ENCODE data around the gene PRKCB. TPM values are rescaled to one million over a fixed set of nuclear protein-coding genes. Genes with fewer than 3 reads are reported as not detected.

Gene PRKCB
- total and polyA plus RNA-seq, 9 donors: 1.2 to 4.5 (median 1.6) TPM

- no peak overlapping the region for H3K4me3 ChIP-seq (ENCODE audit: low read length)
- 86% methylated on average over 6 of the region's 9 CpGs for WGBS (ENCODE audit: insufficient coverage)
- H3K36me3 ChIP-seq (ENCODE audit: control insufficient read depth, insufficient read depth, low read length): no peaks in the 10 kb centered on the region
- no peaks in the 10 kb centered on the region for H3K27me3 ChIP-seq (ENCODE audit: control insufficient read depth, insufficient read depth, low read length)
- H3K9me3 ChIP-seq (replicated peaks; ENCODE audit: control insufficient read depth, low read depth, low read length): no peaks in the 10 kb centered on the region
- no peak for DNase-seq
- H3K4me1 ChIP-seq (ENCODE audit: control insufficient read depth, insufficient read depth, low read length): no peaks in the 10 kb centered on the region
- no peak overlapping the region for H3K27ac ChIP-seq (ENCODE audit: low read length)
Measured at GRCh38 chr16:24166661-24167528, 331.1 kb downstream of the PRKCB start.

GRCh38 chr16:24168856-24169255, 333.1 kb downstream of the PRKCB start:
- H3K27me3 ChIP-seq (ENCODE audit: control insufficient read depth, insufficient read depth, low read length): no peaks in the 10 kb centered on the region
- WGBS (ENCODE audit: insufficient coverage): no CpG with 5 or more reads among the region's 3 CpGs
- H3K36me3 ChIP-seq (ENCODE audit: control insufficient read depth, insufficient read depth, low read length): no peaks in the 10 kb centered on the region
- no peaks in the 10 kb centered on the region for H3K9me3 ChIP-seq (replicated peaks; ENCODE audit: control insufficient read depth, low read depth, low read length)
- H3K27ac ChIP-seq (ENCODE audit: low read length): no peak overlapping the region
- no peaks in the 10 kb centered on the region for H3K4me1 ChIP-seq (ENCODE audit: control insufficient read depth, insufficient read depth, low read length)
- DNase-seq: no peak
- no peak overlapping the region for H3K4me3 ChIP-seq (ENCODE audit: low read length)

- no peaks in the 10 kb centered on the region for H3K9me3 ChIP-seq (replicated peaks; ENCODE audit: control insufficient read depth, low read depth, low read length)
- H3K27me3 ChIP-seq (ENCODE audit: control insufficient read depth, insufficient read depth, low read length): no peaks in the 10 kb centered on the region
- H3K36me3 ChIP-seq (ENCODE audit: control insufficient read depth, insufficient read depth, low read length): no peaks in the 10 kb centered on the region
- no CpG with 5 or more reads among the region's 5 CpGs for WGBS (ENCODE audit: insufficient coverage)
- no peaks in the 10 kb centered on the region for H3K4me1 ChIP-seq (ENCODE audit: control insufficient read depth, insufficient read depth, low read length)
- no peak overlapping the region for H3K4me3 ChIP-seq (ENCODE audit: low read length)
- no peak for DNase-seq
- H3K27ac ChIP-seq (ENCODE audit: low read length): no peak overlapping the region
Measured at GRCh38 chr16:24170407-24170806, 334.6 kb downstream of the PRKCB start.

- no peaks in the 10 kb centered on the region for H3K4me1 ChIP-seq (ENCODE audit: control insufficient read depth, insufficient read depth, low read length)
- no peak for DNase-seq
- no peaks in the 10 kb centered on the region for H3K27me3 ChIP-seq (ENCODE audit: control insufficient read depth, insufficient read depth, low read length)
- H3K27ac ChIP-seq (ENCODE audit: low read length): no peak overlapping the region
- no peaks in the 10 kb centered on the region for H3K9me3 ChIP-seq (replicated peaks; ENCODE audit: control insufficient read depth, low read depth, low read length)
- no peak overlapping the region for H3K4me3 ChIP-seq (ENCODE audit: low read length)
- 90% methylated on average over 4 of the region's 7 CpGs for WGBS (ENCODE audit: insufficient coverage)
- no peaks in the 10 kb centered on the region for H3K36me3 ChIP-seq (ENCODE audit: control insufficient read depth, insufficient read depth, low read length)
Measured at GRCh38 chr16:24174504-24174903, 338.7 kb downstream of the PRKCB start.

- no peaks in the 10 kb centered on the region for H3K4me1 ChIP-seq (ENCODE audit: control insufficient read depth, insufficient read depth, low read length)
- no peak overlapping the region for H3K4me3 ChIP-seq (ENCODE audit: low read length)
- no peaks in the 10 kb centered on the region for H3K9me3 ChIP-seq (replicated peaks; ENCODE audit: control insufficient read depth, low read depth, low read length)
- no peak for DNase-seq
- H3K27ac ChIP-seq (ENCODE audit: low read length): no peak overlapping the region
- H3K36me3 ChIP-seq (ENCODE audit: control insufficient read depth, insufficient read depth, low read length): no peaks in the 10 kb centered on the region
- 100% methylated on average over 2 of the region's 3 CpGs for WGBS (ENCODE audit: insufficient coverage)
- no peaks in the 10 kb centered on the region for H3K27me3 ChIP-seq (ENCODE audit: control insufficient read depth, insufficient read depth, low read length)
Measured at GRCh38 chr16:24174957-24175356, 339.2 kb downstream of the PRKCB start.

- no peaks in the 10 kb centered on the region for H3K9me3 ChIP-seq (replicated peaks; ENCODE audit: control insufficient read depth, low read depth, low read length)
- H3K36me3 ChIP-seq (ENCODE audit: control insufficient read depth, insufficient read depth, low read length): no peaks in the 10 kb centered on the region
- DNase-seq: peak; percentile 2
- H3K27me3 ChIP-seq (ENCODE audit: control insufficient read depth, insufficient read depth, low read length): no peaks in the 10 kb centered on the region
- no peak overlapping the region for H3K4me3 ChIP-seq (ENCODE audit: low read length)
- no peak overlapping the region for H3K27ac ChIP-seq (ENCODE audit: low read length)
- no peaks in the 10 kb centered on the region for H3K4me1 ChIP-seq (ENCODE audit: control insufficient read depth, insufficient read depth, low read length)
- WGBS (ENCODE audit: insufficient coverage): no CpG with 5 or more reads among the region's 4 CpGs
Measured at GRCh38 chr16:24178496-24178895, 342.7 kb downstream of the PRKCB start.

GRCh38 chr16:24180451-24180850, 344.7 kb downstream of the PRKCB start:
- no peak overlapping the region for H3K27ac ChIP-seq (ENCODE audit: low read length)
- H3K36me3 ChIP-seq (ENCODE audit: control insufficient read depth, insufficient read depth, low read length): no peaks in the 10 kb centered on the region
- WGBS (ENCODE audit: insufficient coverage): 84% methylated on average over 6 of the region's 8 CpGs
- no peaks in the 10 kb centered on the region for H3K27me3 ChIP-seq (ENCODE audit: control insufficient read depth, insufficient read depth, low read length)
- DNase-seq: no peak
- no peak overlapping the region for H3K4me3 ChIP-seq (ENCODE audit: low read length)
- no peaks in the 10 kb centered on the region for H3K4me1 ChIP-seq (ENCODE audit: control insufficient read depth, insufficient read depth, low read length)
- H3K9me3 ChIP-seq (replicated peaks; ENCODE audit: control insufficient read depth, low read depth, low read length): no peaks in the 10 kb centered on the region

GRCh38 chr16:24188021-24188542, 352.3 kb downstream of the PRKCB start:
- 17% methylated on average over 6 of the region's 9 CpGs for WGBS (ENCODE audit: insufficient coverage)
- Histone ChIP-seq H3K4me3 (ENCODE audit: low read length) (no peak overlapping the region), H3K36me3 (ENCODE audit: control insufficient read depth, insufficient read depth, low read length) (no peaks in the 10 kb centered on the region), H3K9me3 (replicated peaks; ENCODE audit: control insufficient read depth, low read depth, low read length) (no peaks in the 10 kb centered on the region), H3K27ac (ENCODE audit: low read length) (no peak overlapping the region), H3K4me1 (ENCODE audit: control insufficient read depth, insufficient read depth, low read length) (no peaks in the 10 kb centered on the region), H3K27me3 (ENCODE audit: control insufficient read depth, insufficient read depth, low read length) (no peaks in the 10 kb centered on the region)
- no peak for DNase-seq

- H3K4me1 ChIP-seq (ENCODE audit: control insufficient read depth, insufficient read depth, low read length): no peaks in the 10 kb centered on the region
- no peak overlapping the region for H3K27ac ChIP-seq (ENCODE audit: low read length)
- WGBS (ENCODE audit: insufficient coverage): 0% methylated on average over 1 of the region's 6 CpGs
- H3K36me3 ChIP-seq (ENCODE audit: control insufficient read depth, insufficient read depth, low read length): no peaks in the 10 kb centered on the region
- no peak for DNase-seq
- H3K9me3 ChIP-seq (replicated peaks; ENCODE audit: control insufficient read depth, low read depth, low read length): no peaks in the 10 kb centered on the region
- H3K4me3 ChIP-seq (ENCODE audit: low read length): no peak overlapping the region
- no peaks in the 10 kb centered on the region for H3K27me3 ChIP-seq (ENCODE audit: control insufficient read depth, insufficient read depth, low read length)
Measured at GRCh38 chr16:24188751-24189318, 353.1 kb downstream of the PRKCB start.

GRCh38 chr16:24189941-24190340, 354.2 kb downstream of the PRKCB start:
- Histone ChIP-seq H3K27me3 (ENCODE audit: control insufficient read depth, insufficient read depth, low read length) (no peaks in the 10 kb centered on the region), H3K9me3 (replicated peaks; ENCODE audit: control insufficient read depth, low read depth, low read length) (no peaks in the 10 kb centered on the region), H3K27ac (ENCODE audit: low read length) (no peak overlapping the region), H3K4me3 (ENCODE audit: low read length) (no peak overlapping the region), H3K4me1 (ENCODE audit: control insufficient read depth, insufficient read depth, low read length) (no peaks in the 10 kb centered on the region), H3K36me3 (ENCODE audit: control insufficient read depth, insufficient read depth, low read length) (no peaks in the 10 kb centered on the region)
- WGBS (ENCODE audit: insufficient coverage): no CpG with 5 or more reads among the region's 3 CpGs
- DNase-seq: no peak

All from muscle of leg (tissue), 11 donors.